Progenitor cell of endocrine pancreas (in vitro differentiated cells): ENCODE data around the gene SAMD9L. TPM values are rescaled to one million over a fixed set of nuclear protein-coding genes. Genes with fewer than 3 reads are reported as not detected.

Experiments
- DNase-seq: peaks from one replicate; pipeline ENCODE4 v3.0.0; 2021; ENCODE audit warnings: low spot score; ENCODE audit not compliant: unreplicated experiment
- H3K27ac Mint-ChIP-seq: 2 replicates; pipeline ENCODE4 v1.8.0; 2021; ENCODE audit warnings: mild to moderate bottlenecking, moderate library complexity, mixed read lengths
- H3K27me3 Mint-ChIP-seq: 2 replicates; pipeline ENCODE4 v1.8.0; 2021; ENCODE audit warnings: mixed read lengths
- H3K36me3 Mint-ChIP-seq: 2 replicates; pipeline ENCODE4 v1.8.0; 2022; ENCODE audit warnings: mixed read lengths; ENCODE audit not compliant: insufficient read depth
- H3K4me1 Mint-ChIP-seq: 2 replicates; pipeline ENCODE4 v1.8.0; 2021; ENCODE audit warnings: low read depth, mixed read lengths
- H3K4me3 Mint-ChIP-seq: 2 replicates; pipeline ENCODE4 v1.8.0; 2021; ENCODE audit warnings: low read depth, mild to moderate bottlenecking, moderate library complexity, mixed read lengths
- H3K9me3 Mint-ChIP-seq: 2 replicates; pipeline ENCODE4 v1.8.0; 2021; ENCODE audit warnings: low read depth, mixed read lengths
- CTCF ChIP-seq: fragments of 200-600 bp; sonication (generic); IDR thresholded peaks from one replicate; pipeline ENCODE4 v1.5.0; 2021; ENCODE audit warnings: antibody characterized with exemption, mild to moderate bottlenecking; ENCODE audit not compliant: unreplicated experiment
- total RNA-seq: library from RNA; stranded (reverse); gene quantifications from 2 replicates; pipeline ENCODE4 v1.2.1, GENCODE V29; 2021

The SAMD9L gene
- total RNA-seq, 1 donor from 2014 or later = not detected

GRCh38 chr7:93179173-93179572, 31.0 kb upstream of the SAMD9L start:
- H3K4me1 Mint-ChIP-seq = no peaks in the 10 kb centered on the region
- no peak for DNase-seq
- H3K4me3 Mint-ChIP-seq = no peak overlapping the region
- H3K27ac Mint-ChIP-seq = no peak overlapping the region
- H3K27me3 Mint-ChIP-seq = peaks cover 23% of the 10 kb centered on the region
- no peak for TF ChIP-seq CTCF
- no peaks in the 10 kb centered on the region for H3K9me3 Mint-ChIP-seq
- no peaks in the 10 kb centered on the region for H3K36me3 Mint-ChIP-seq

DNA sequence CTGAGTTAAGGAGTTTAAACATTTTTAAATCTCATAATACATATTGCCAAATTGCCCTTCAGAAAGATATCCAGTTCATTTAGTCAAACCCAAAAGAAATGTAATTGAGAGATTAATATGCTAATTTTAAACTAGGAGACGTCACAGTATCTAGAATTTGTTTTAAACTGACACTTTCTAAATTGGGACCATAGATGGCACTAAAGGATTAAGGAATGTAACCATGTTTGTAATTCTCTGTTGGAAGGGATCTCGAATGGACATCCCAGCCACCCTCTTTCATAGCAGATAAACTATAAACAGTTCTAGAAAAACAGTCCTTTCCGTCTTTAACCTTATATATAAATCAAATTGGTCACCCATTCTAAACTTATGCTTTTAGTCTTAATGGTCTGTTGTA, 30.0 kb upstream of the SAMD9L start:
- H3K9me3 Mint-ChIP-seq = peaks cover 6% of the 10 kb centered on the region
- H3K27me3 Mint-ChIP-seq = peaks cover 17% of the 10 kb centered on the region
- no peaks in the 10 kb centered on the region for H3K36me3 Mint-ChIP-seq
- DNase-seq = no peak
- no peak overlapping the region for H3K4me3 Mint-ChIP-seq
- TF ChIP-seq CTCF = peak; percentile 16
- H3K4me1 Mint-ChIP-seq = no peaks in the 10 kb centered on the region
- no peak overlapping the region for H3K27ac Mint-ChIP-seq

DNA sequence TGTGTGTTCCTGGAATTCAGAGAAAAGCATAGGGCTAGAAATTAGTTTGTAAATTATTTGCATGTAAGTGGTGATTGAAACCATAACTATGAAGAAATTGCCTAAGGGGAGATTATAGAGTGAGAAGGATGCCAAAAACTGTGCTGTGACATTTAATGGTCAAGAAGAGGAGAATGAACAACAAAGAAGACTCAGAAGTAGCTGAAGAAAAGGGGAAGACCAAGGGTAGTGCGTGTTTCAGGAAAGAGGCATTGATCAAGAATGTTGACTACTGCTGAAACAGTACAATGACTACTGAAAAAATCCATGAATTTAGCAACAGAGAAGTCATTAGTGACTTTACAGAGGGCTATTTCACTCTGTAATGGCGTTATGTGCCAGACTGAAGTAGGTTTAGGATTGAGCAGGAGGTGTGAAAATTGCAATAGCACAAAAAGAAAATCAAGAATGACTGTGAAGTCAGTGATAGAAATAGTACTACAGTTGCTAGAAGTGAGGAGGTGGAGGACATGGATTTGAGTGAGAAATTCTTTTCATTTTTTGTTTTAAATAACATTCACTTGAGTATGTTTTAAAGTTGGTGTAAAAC, 28.9 kb upstream of the SAMD9L start:
- no peak for DNase-seq
- Mint-ChIP-seq H3K36me3 (no peaks in the 10 kb centered on the region), H3K27ac (no peak overlapping the region), H3K4me1 (no peaks in the 10 kb centered on the region), H3K9me3 (peaks cover 14% of the 10 kb centered on the region), H3K27me3 (peaks cover 10% of the 10 kb centered on the region), H3K4me3 (no peak overlapping the region)
- no peak for TF ChIP-seq CTCF

GRCh38 chr7:93175219-93175618, 27.0 kb upstream of the SAMD9L start:
- H3K27ac Mint-ChIP-seq = no peak overlapping the region
- peaks cover 27% of the 10 kb centered on the region for H3K9me3 Mint-ChIP-seq

GRCh38 chr7:93172683-93173082, 24.5 kb upstream of the SAMD9L start:
- Mint-ChIP-seq H3K27ac (no peak overlapping the region), H3K4me1 (no peaks in the 10 kb centered on the region), H3K27me3 (peaks cover 13% of the 10 kb centered on the region), H3K9me3 (peaks cover 34% of the 10 kb centered on the region), H3K36me3 (no peaks in the 10 kb centered on the region), H3K4me3 (no peak overlapping the region)
- no peak for TF ChIP-seq CTCF
- DNase-seq = no peak

More at GRCh38 chr7:93175219-93175618, 27.0 kb upstream of the SAMD9L start:
- no peak overlapping the region for H3K4me3 Mint-ChIP-seq
- peaks cover 10% of the 10 kb centered on the region for H3K27me3 Mint-ChIP-seq
- TF ChIP-seq CTCF = no peak
- H3K36me3 Mint-ChIP-seq = no peaks in the 10 kb centered on the region
- no peak for DNase-seq
- H3K4me1 Mint-ChIP-seq = no peaks in the 10 kb centered on the region
